ENCODE measurements around the gene TMEM121. TPM values are rescaled to one million over a fixed set of nuclear protein-coding genes. Genes with fewer than 3 reads are reported as not detected.

TMEM121 gene
- 2.1 TPM for total RNA-seq
- long read RNA-seq, partial matches to known transcripts, result 0 of 3 reads
- long read RNA-seq, other reads (novel, unspliced or antisense), result 0 of 3 reads

- Histone ChIP-seq H3K4me3 (peak within 1 kb of the TSS; percentile 81), H3K9me3 (replicated peaks) (no peaks in the 10 kb centered on the region), H3K4me1 (peaks cover 41% of the 10 kb centered on the region), H3K27me3 (ENCODE audit: low read depth) (peaks cover 41% of the 10 kb centered on the region), H3K36me3 (no peaks in the 10 kb centered on the region), H3K27ac (replicated peaks) (no peak within 1 kb of the TSS)
- no peak for TF ChIP-seq CTCF (IDR thresholded peaks at IDR 0.05; ENCODE audit: borderline replicate concordance)
- intact Hi-C loops (cut with micrococcal nuclease), result no loop called here
- DNase-seq, result no peak
Measured at GRCh38 chr14:105525861-105526775, at the start of gene TMEM121. TMEM121 (plus strand) TSS chr14:105526583; CDS start chr14:105528835, 2,252 bp downstream.

DNA sequence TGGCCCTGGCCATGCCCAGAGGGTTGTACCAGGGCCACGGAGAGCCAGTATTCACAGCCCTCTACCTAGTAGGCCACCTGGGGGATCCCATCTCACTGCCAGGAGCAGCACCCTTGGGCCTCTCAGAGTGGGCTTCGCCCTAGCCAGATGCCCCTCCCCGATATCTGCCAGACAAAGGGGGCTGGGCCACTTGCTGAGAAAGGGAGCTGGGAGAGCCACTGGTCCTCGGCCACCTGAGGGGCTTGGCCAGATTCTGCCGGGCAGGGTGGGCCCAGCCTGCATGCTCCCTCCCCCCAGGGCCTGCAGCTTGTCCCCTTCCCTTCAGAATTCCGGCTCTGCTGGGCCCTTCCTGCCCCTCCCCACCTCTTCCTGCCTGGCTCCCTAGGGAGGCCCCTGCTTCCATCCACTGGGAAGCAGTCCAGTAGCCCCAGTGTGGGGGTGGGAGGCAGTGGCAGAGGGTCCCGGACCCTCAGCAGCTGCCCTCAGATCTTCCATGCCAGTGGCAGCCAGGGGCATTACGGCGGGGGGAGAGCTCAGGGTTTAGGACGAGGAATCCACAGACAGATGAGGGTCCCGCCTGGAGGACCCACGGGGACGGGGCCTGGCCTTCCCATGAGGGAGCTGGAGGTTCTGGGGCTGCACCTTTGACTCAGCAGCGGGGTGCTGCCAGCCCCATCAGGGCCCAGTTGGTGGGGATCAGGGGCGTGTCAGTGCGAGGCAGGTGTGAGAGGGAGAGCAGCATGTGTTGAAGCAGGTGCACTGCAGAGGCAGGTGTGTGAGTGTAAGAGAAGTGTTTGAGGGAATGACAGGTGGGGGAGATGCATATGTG, 49.3 kb upstream of the TMEM121 start:
- intact Hi-C loops (cut with micrococcal nuclease), result no loop called here
- Histone ChIP-seq H3K4me1 (peaks cover 91% of the 10 kb centered on the region), H3K27me3 (ENCODE audit: low read depth) (no peaks in the 10 kb centered on the region), H3K27ac (replicated peaks) (peak overlapping the region; percentile 100), H3K9me3 (replicated peaks) (no peaks in the 10 kb centered on the region), H3K36me3 (peaks cover 18% of the 10 kb centered on the region), H3K4me3 (peak overlapping the region; percentile 92)
- DNase-seq, result peak; percentile 30
- no peak for TF ChIP-seq CTCF (IDR thresholded peaks at IDR 0.05; ENCODE audit: borderline replicate concordance)

DNA sequence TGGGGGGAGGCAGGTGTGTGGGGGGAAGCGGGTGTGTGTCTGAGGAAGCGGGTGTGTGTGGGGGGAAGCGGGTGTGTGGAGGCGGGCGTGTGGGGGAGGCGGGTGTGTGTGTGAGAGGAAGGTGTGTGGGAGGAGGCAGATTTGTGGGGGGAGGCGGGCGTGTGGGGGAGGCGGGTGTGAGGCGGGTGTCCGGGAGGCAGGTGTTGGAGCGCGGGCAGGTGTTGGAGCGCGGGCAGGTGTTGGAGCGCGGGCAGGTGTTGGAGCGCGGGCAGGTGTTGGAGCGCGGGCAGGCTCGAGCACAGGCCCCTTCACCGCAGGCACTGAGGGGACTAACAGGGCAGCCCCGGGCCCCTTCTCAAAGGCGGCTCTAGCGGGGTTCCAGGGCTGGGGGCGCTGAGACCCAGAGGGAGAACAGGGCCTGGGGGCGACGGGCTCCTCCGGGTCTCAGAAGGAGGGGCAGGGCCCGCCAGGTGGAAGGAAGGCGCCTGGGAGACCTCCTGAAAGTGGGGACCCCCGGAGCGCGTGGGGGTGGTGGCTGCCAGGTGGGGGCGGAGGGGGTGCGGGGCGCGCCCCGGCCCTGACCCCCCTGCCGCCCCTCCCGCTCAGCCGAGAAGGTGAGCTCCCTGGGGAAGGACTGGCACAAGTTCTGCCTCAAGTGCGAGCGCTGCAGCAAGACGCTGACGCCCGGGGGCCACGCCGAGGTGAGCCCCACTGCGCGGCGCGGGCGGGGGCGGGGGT, 48.6 kb upstream of the TMEM121 start:
- intact Hi-C loops (cut with micrococcal nuclease), result no loop called here
- peaks cover 18% of the 10 kb centered on the region for H3K36me3 ChIP-seq
- DNase-seq, result peak; percentile 22

DNA sequence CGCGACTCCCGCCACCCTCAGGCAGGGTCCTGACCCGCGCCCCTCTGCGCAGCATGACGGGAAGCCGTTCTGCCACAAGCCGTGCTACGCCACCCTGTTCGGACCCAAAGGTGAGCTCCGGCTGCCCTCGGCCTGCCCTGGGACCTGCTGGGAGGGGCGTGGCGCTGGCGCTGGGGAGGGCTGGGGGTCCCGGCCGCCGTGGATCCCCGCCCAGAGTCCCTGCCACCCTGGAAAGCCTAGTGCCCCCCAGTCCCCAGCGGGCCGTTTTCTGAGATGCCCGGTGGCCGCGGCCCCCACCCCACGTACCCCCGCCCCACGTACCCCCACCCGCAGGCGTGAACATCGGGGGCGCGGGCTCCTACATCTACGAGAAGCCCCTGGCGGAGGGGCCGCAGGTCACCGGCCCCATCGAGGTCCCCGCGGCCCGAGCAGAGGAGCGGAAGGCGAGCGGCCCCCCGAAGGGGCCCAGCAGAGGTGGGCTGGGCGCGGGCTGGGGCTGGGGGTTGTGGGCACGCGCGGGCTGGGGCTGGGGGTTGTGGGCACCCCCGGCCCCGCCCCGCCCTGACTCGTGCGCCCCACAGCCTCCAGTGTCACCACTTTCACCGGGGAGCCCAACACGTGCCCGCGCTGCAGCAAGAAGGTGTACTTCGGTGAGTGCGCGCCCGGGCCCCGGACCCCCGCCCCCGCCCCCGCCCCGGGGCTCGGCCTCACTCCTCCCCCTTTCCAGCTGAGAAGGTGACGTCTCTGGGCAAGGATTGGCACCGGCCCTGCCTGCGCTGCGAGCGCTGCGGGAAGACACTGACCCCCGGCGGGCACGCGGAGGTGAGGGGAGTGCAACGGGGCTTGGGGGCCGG, 47.8 kb upstream of the TMEM121 start:
- H3K9me3 ChIP-seq (replicated peaks), result no peaks in the 10 kb centered on the region
- H3K27ac ChIP-seq (replicated peaks), result peak overlapping the region; percentile 100
- DNase-seq, result no peak
- peaks cover 18% of the 10 kb centered on the region for H3K36me3 ChIP-seq
- no peaks in the 10 kb centered on the region for H3K27me3 ChIP-seq (ENCODE audit: low read depth)
- intact Hi-C loops (cut with micrococcal nuclease), result no loop called here
- H3K4me3 ChIP-seq, result peak overlapping the region; percentile 9
- TF ChIP-seq CTCF (IDR thresholded peaks at IDR 0.05; ENCODE audit: borderline replicate concordance), result no peak
- H3K4me1 ChIP-seq, result peaks cover 91% of the 10 kb centered on the region

More for the DNA sequence above, 48.6 kb upstream of the TMEM121 start:
- no peak for TF ChIP-seq CTCF (IDR thresholded peaks at IDR 0.05; ENCODE audit: borderline replicate concordance)
- Histone ChIP-seq H3K4me1 (peaks cover 91% of the 10 kb centered on the region), H3K27me3 (ENCODE audit: low read depth) (no peaks in the 10 kb centered on the region), H3K27ac (replicated peaks) (peak overlapping the region; percentile 100), H3K9me3 (replicated peaks) (no peaks in the 10 kb centered on the region), H3K4me3 (peak overlapping the region; percentile 92)
